HEK293 (cell line): Measurements from ENCODE around the gene USP21.
A peak's percentile ranks its signal among the peaks of the same experiment; 100 is the strongest.

Source experiments
- CTCF ChIA-PET: fragments of 350-600 bp; formaldehyde crosslinking; extraction: SDS; loops from one replicate; lab custom pipeline; 2021; ENCODE audit warnings: antibody characterized with exemption; lab: Yijun Ruan, JAX
- POLR2A ChIA-PET: fragments of 300-600 bp; formaldehyde crosslinking; extraction: SDS; loops from one replicate; lab custom pipeline; 2020; ENCODE audit warnings: antibody characterized with exemption, inconsistent platforms; lab: Yijun Ruan, JAX
- H3K27ac ChIP-seq: fragments of 200-500 bp; sonication (Bioruptor generic); 2 replicates; pipeline ENCODE4 v1.5.1; 2014; ENCODE audit warnings: low read depth, low read length, control low read depth, inconsistent platforms; ENCODE audit errors: extremely low read depth
- H3K36me3 ChIP-seq, 2 experiments: fragments of 200-500 bp in 1 of 2; sonication (Bioruptor generic) in 1 of 2; 1 replicate in 1 of 2; 2 replicates in 1 of 2; pipeline ENCODE4 v1.5.1; 2014 to 2017; ENCODE audit warnings: inconsistent platforms in 2 of 2, low read length in 2 of 2; ENCODE audit not compliant: control insufficient read depth in 2 of 2, insufficient read depth in 1 of 2
- H3K4me1 ChIP-seq: fragments of 200-500 bp; sonication (Bioruptor generic); 2 replicates; pipeline ENCODE4 v1.5.1; 2014; ENCODE audit warnings: mild to moderate bottlenecking, low read length, inconsistent platforms; ENCODE audit not compliant: control insufficient read depth, insufficient read depth
- H3K4me3 ChIP-seq: 2 replicates; pipeline ENCODE4 v1.5.1; 2011; ENCODE audit warnings: low read depth, mild to moderate bottlenecking, control low read depth, low read length, moderate library complexity
- H3K9me3 ChIP-seq: fragments of 200-500 bp; sonication (Bioruptor generic); 2 replicates; pipeline ENCODE4 v1.5.1; 2014; ENCODE audit warnings: low read depth, low read length, inconsistent platforms; ENCODE audit not compliant: control insufficient read depth, insufficient read depth
- ATF2 ChIP-seq: fragments of 450-650 bp; formaldehyde crosslinking; IDR thresholded peaks from 2 replicates; pipeline ENCODE4 v1.5.1; 2016; ENCODE audit warnings: missing biosample characterization, missing genetic modification characterization, low read depth
- EGR2 ChIP-seq: fragments of 450-650 bp; formaldehyde crosslinking; IDR thresholded peaks from 2 replicates; pipeline ENCODE4 v1.5.1; 2016; ENCODE audit warnings: low read depth, missing biosample characterization, missing genetic modification characterization
- GLI2 ChIP-seq: fragments of 450-650 bp; formaldehyde crosslinking; IDR thresholded peaks from 2 replicates; pipeline ENCODE4; 2017; ENCODE audit warnings: missing biosample characterization, missing genetic modification characterization, low read depth, borderline replicate concordance
- KLF17 ChIP-seq: fragments of 450-650 bp; formaldehyde crosslinking; IDR thresholded peaks from 2 replicates; pipeline ENCODE4 v1.5.1; 2016; ENCODE audit warnings: missing biosample characterization, missing genetic modification characterization
- REST ChIP-seq: fragments of 450-650 bp; formaldehyde crosslinking; IDR thresholded peaks from 2 replicates; pipeline ENCODE4 v1.5.1; 2016; ENCODE audit warnings: missing biosample characterization, missing genetic modification characterization
- TCF7L2 ChIP-seq: IDR thresholded peaks from 2 replicates; pipeline ENCODE4 v1.6.1; 2011; ENCODE audit warnings: low read depth, mild to moderate bottlenecking, inconsistent platforms, low read length, moderate library complexity, borderline replicate concordance
- WT1 ChIP-seq: fragments of 450-650 bp; formaldehyde crosslinking; IDR thresholded peaks from 2 replicates; pipeline ENCODE4 v1.5.1; 2016; ENCODE audit warnings: missing biosample characterization, missing genetic modification characterization
- ZBTB17 ChIP-seq: fragments of 450-650 bp; formaldehyde crosslinking; IDR thresholded peaks from 2 replicates; pipeline ENCODE4 v1.5.1; 2016; ENCODE audit warnings: missing biosample characterization, missing genetic modification characterization
- ZFHX2 ChIP-seq: fragments of 450-650 bp; formaldehyde crosslinking; conservative IDR thresholded peaks from 2 replicates; pipeline ENCODE4 v1.5.1; 2016; ENCODE audit warnings: missing biosample characterization, missing genetic modification characterization
- ZNF184 ChIP-seq: fragments of 450-650 bp; IDR thresholded peaks from 2 replicates; pipeline ENCODE4 v1.5.1; 2018; ENCODE audit warnings: missing biosample characterization, mild to moderate bottlenecking, missing genetic modification characterization
- ZNF302 ChIP-seq: fragments of 450-650 bp; formaldehyde crosslinking; IDR thresholded peaks from 2 replicates; pipeline ENCODE4 v1.5.1; 2016; ENCODE audit warnings: missing biosample characterization, missing genetic modification characterization, low read depth
- ZNF354C ChIP-seq: fragments of 450-650 bp; formaldehyde crosslinking; IDR thresholded peaks from 2 replicates; pipeline ENCODE4 v1.5.1; 2016; ENCODE audit warnings: missing biosample characterization, missing genetic modification characterization, low read depth, borderline replicate concordance
- ZNF398 ChIP-seq: fragments of 450-650 bp; formaldehyde crosslinking; IDR thresholded peaks from 2 replicates; pipeline ENCODE4 v1.5.1; 2017; ENCODE audit warnings: missing biosample characterization, missing genetic modification characterization
- ZNF473 ChIP-seq: fragments of 450-650 bp; formaldehyde crosslinking; IDR thresholded peaks from 2 replicates; pipeline ENCODE4 v1.5.1; 2017; ENCODE audit warnings: missing biosample characterization, missing genetic modification characterization
- ZNF48 ChIP-seq: fragments of 450-650 bp; formaldehyde crosslinking; IDR thresholded peaks from 2 replicates; pipeline ENCODE4 v1.5.1; 2016; ENCODE audit warnings: missing biosample characterization, missing genetic modification characterization
- ZNF548 ChIP-seq: fragments of 450-650 bp; formaldehyde crosslinking; IDR thresholded peaks from 2 replicates; pipeline ENCODE4 v1.5.1; 2016; ENCODE audit warnings: missing biosample characterization, missing genetic modification characterization
- ZNF596 ChIP-seq: fragments of 450-650 bp; IDR thresholded peaks from 2 replicates; pipeline ENCODE4 v1.5.0; 2018; ENCODE audit warnings: missing biosample characterization, mild to moderate bottlenecking, missing genetic modification characterization, moderate library complexity
- ZNF629 ChIP-seq: fragments of 450-650 bp; formaldehyde crosslinking; IDR thresholded peaks from 2 replicates; pipeline ENCODE4 v1.5.1; 2017; ENCODE audit warnings: missing biosample characterization, missing genetic modification characterization
- ZNF664 ChIP-seq: fragments of 450-650 bp; formaldehyde crosslinking; IDR thresholded peaks from 2 replicates; pipeline ENCODE4 v1.5.1; 2016; ENCODE audit warnings: missing biosample characterization, missing genetic modification characterization
- ZNF670 ChIP-seq: fragments of 450-650 bp; formaldehyde crosslinking; IDR thresholded peaks from 2 replicates; pipeline ENCODE4 v1.5.1; 2016; ENCODE audit warnings: missing biosample characterization, missing genetic modification characterization, low read depth
- ZNF777 ChIP-seq: fragments of 450-650 bp; formaldehyde crosslinking; IDR thresholded peaks from 2 replicates; pipeline ENCODE4 v1.5.1; 2017; ENCODE audit warnings: missing biosample characterization, missing genetic modification characterization, borderline replicate concordance
- TF ChIP-seq, protein P1 (sequence below): fragments of 450-650 bp; formaldehyde crosslinking; IDR thresholded peaks from 2 replicates; pipeline ENCODE4 v1.5.1; 2017; ENCODE audit warnings: missing biosample characterization, missing genetic modification characterization
- TF ChIP-seq, protein P2 (sequence below): fragments of 450-650 bp; formaldehyde crosslinking; IDR thresholded peaks from 2 replicates; pipeline ENCODE4 v1.5.1; 2016; ENCODE audit warnings: missing biosample characterization, missing genetic modification characterization
- TF ChIP-seq, protein P3 (sequence below): fragments of 450-650 bp; formaldehyde crosslinking; IDR thresholded peaks from 2 replicates; pipeline ENCODE4 v1.5.1; 2016; ENCODE audit warnings: missing biosample characterization, missing genetic modification characterization
- TF ChIP-seq, protein P4 (sequence below): fragments of 450-650 bp; formaldehyde crosslinking; IDR thresholded peaks from 2 replicates; pipeline ENCODE4 v1.5.1; 2017; ENCODE audit warnings: missing biosample characterization, missing genetic modification characterization

The USP21 gene

GRCh38 chr1:161199506-161200139, 40.3 kb downstream of the USP21 start:
- H3K27ac ChIP-seq: no peak overlapping the region
- no peak for TF ChIP-seq ZNF629 (tag by site-specific recombination)
- TF ChIP-seq REST (tag by site-specific recombination): no peak
- TF ChIP-seq ZNF548 (tag by site-specific recombination): no peak
- TF ChIP-seq ZNF302: no peak
- TF ChIP-seq ZNF596: no peak
- no peak for TF ChIP-seq KLF17 (tag by site-specific recombination)
- TF ChIP-seq ZNF354C (tag by site-specific recombination): no peak
- TF ChIP-seq, protein P1, sequence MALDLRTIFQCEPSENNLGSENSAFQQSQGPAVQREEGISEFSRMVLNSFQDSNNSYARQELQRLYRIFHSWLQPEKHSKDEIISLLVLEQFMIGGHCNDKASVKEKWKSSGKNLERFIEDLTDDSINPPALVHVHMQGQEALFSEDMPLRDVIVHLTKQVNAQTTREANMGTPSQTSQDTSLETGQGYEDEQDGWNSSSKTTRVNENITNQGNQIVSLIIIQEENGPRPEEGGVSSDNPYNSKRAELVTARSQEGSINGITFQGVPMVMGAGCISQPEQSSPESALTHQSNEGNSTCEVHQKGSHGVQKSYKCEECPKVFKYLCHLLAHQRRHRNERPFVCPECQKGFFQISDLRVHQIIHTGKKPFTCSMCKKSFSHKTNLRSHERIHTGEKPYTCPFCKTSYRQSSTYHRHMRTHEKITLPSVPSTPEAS (tag by site-specific recombination): no peak
- peak; percentile 63 for TF ChIP-seq ZNF398 (tag by site-specific recombination)
- no peak for TF ChIP-seq ZNF670 (tag by site-specific recombination)
- TF ChIP-seq ZNF184 (tag by site-specific recombination): no peak
- TF ChIP-seq TCF7L2: no peak
- no peak for TF ChIP-seq ZBTB17 (tag by site-specific recombination)
- TF ChIP-seq ZNF777: no peak
- TF ChIP-seq WT1 (tag by site-specific recombination): no peak
- no peak for TF ChIP-seq GLI2 (tag by site-specific recombination)
- TF ChIP-seq, protein P2, sequence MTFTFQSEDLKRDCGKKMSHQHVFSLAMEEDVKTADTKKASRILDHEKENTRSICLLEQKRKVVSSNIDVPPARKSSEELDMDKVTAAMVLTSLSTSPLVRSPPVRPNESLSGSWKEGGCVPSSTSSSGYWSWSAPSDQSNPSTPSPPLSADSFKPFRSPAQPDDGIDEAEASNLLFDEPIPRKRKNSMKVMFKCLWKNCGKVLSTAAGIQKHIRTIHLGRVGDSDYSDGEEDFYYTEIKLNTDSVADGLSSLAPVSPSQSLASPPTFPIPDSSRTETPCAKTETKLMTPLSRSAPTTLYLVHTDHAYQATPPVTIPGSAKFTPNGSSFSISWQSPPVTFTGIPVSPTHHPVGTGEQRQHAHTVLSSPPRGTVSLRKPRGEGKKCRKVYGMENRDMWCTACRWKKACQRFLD (tag by site-specific recombination): no peak
- peak; percentile 39; the same call in 1 of the 2 replicates for TF ChIP-seq EGR2 (tag by site-specific recombination)
- TF ChIP-seq, protein P3, sequence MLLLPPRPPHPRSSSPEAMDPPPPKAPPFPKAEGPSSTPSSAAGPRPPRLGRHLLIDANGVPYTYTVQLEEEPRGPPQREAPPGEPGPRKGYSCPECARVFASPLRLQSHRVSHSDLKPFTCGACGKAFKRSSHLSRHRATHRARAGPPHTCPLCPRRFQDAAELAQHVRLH (tag by site-specific recombination): no peak
- TF ChIP-seq ZFHX2 (tag by site-specific recombination): peak; percentile 58
- TF ChIP-seq ATF2 (tag by site-specific recombination): no peak
- TF ChIP-seq, protein P4, sequence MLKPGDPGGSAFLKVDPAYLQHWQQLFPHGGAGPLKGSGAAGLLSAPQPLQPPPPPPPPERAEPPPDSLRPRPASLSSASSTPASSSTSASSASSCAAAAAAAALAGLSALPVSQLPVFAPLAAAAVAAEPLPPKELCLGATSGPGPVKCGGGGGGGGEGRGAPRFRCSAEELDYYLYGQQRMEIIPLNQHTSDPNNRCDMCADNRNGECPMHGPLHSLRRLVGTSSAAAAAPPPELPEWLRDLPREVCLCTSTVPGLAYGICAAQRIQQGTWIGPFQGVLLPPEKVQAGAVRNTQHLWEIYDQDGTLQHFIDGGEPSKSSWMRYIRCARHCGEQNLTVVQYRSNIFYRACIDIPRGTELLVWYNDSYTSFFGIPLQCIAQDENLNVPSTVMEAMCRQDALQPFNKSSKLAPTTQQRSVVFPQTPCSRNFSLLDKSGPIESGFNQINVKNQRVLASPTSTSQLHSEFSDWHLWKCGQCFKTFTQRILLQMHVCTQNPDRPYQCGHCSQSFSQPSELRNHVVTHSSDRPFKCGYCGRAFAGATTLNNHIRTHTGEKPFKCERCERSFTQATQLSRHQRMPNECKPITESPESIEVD: no peak
- TF ChIP-seq ZNF473: no peak
- no peak for TF ChIP-seq ZNF664 (tag by site-specific recombination)
- TF ChIP-seq ZNF48 (tag by site-specific recombination): no peak

More at GRCh38 chr1:161199506-161200139, 40.3 kb downstream of the USP21 start:
- peaks cover 10 to 14% of the 10 kb centered on the region in 2 experiments; a peak in 2 of 3 replicates for H3K36me3 ChIP-seq
- POLR2A ChIA-PET: interaction anchor here (1.2 to 1.9 kb wide), 2 partner anchors 9 to 26 kb away, joined by 4 to 7 read pairs; partner anchors contain the start of gene TOMM40L
- CTCF ChIA-PET: interaction anchor here (0.6 to 1.9 kb wide), 5 partner anchors 27 to 202 kb away, joined by 3 to 14 read pairs (median 3); no protein-coding TSS in a partner anchor
- no peak overlapping the region for H3K4me3 ChIP-seq
- H3K9me3 ChIP-seq: no peaks in the 10 kb centered on the region
- H3K4me1 ChIP-seq: peaks cover 9% of the 10 kb centered on the region; the same call in 1 of the 2 replicates
